Fibroblast of lung (primary cell): ENCODE measurements around the gene TAMALIN. TPM values are rescaled to one million over a fixed set of nuclear protein-coding genes. Genes with fewer than 3 reads are reported as not detected.
A peak's percentile ranks its signal among the peaks of the same experiment; 100 is the strongest.

ENCODE experiments used
- DNase-seq, 2 donors: peaks; one replicate each; pipeline versions ENCODE4 v3.0.0 to v3.0.0-alpha.2; 2010; ENCODE audit warnings: low read depth in 2 of 2
- H2AFZ ChIP-seq: 2 replicates; pipeline ENCODE4 v1.5.1; 2012; ENCODE audit warnings: low read length, control low read depth, inconsistent platforms
- H3K27ac ChIP-seq: 2 replicates; pipeline ENCODE4 v1.5.1; 2011; ENCODE audit warnings: low read length, control low read depth; ENCODE audit not compliant: insufficient read depth
- H3K27me3 ChIP-seq: 2 replicates; pipeline ENCODE4 v1.5.1; 2011; ENCODE audit warnings: mild to moderate bottlenecking, low read length; ENCODE audit not compliant: control insufficient read depth, insufficient read depth
- H3K36me3 ChIP-seq: 2 replicates; pipeline ENCODE4 v1.5.1; 2011; ENCODE audit warnings: low read length; ENCODE audit not compliant: control insufficient read depth, insufficient read depth
- H3K4me1 ChIP-seq: 2 replicates; pipeline ENCODE4 v1.5.1; 2011; ENCODE audit warnings: low read length; ENCODE audit not compliant: control insufficient read depth, insufficient read depth; ENCODE audit errors: extremely low read depth
- H3K4me2 ChIP-seq: 2 replicates; pipeline ENCODE4 v1.5.1; 2011; ENCODE audit warnings: low read length, control low read depth; ENCODE audit not compliant: insufficient read depth; ENCODE audit errors: extremely low read depth
- H3K4me3 ChIP-seq, 4 experiments: fragments of 200-600 bp in 1 of 4; sonication (generic) in 1 of 4; replicated peaks in 1 of 4; 2 replicates each; pipeline ENCODE4 v1.5.1; 2011 to 2016; ENCODE audit warnings: low read length in 4 of 4, low read depth in 3 of 4, mild to moderate bottlenecking in 3 of 4, control low read depth in 2 of 4, inconsistent platforms in 1 of 4, mixed read lengths in 1 of 4; ENCODE audit not compliant: insufficient read depth in 1 of 4; ENCODE audit errors: control extremely low read depth in 1 of 4
- H3K79me2 ChIP-seq: 2 replicates; pipeline ENCODE4 v1.5.1; 2012; ENCODE audit warnings: mild to moderate bottlenecking, low read length, inconsistent platforms; ENCODE audit not compliant: control insufficient read depth, insufficient read depth
- H3K9ac ChIP-seq: 2 replicates; pipeline ENCODE4 v1.5.1; 2011; ENCODE audit warnings: mild to moderate bottlenecking, low read length, control low read depth; ENCODE audit not compliant: insufficient read depth
- H3K9me3 ChIP-seq: 2 replicates; pipeline ENCODE4 v1.5.1; 2012; ENCODE audit warnings: low read depth, low read length; ENCODE audit not compliant: control insufficient read depth, insufficient read depth
- H4K20me1 ChIP-seq: 2 replicates; pipeline ENCODE4 v1.5.1; 2011; ENCODE audit warnings: low read length; ENCODE audit not compliant: control insufficient read depth, insufficient read depth; ENCODE audit errors: extremely low read depth
- CTCF ChIP-seq, 2 donors: IDR thresholded peaks in 1 of 2; conservative IDR thresholded peaks in 1 of 2; 1 replicate in 1 of 2; 2 replicates in 1 of 2; pipeline ENCODE4 v1.5.1; 2011 to 2012; ENCODE audit warnings: low read length in 2 of 2, control low read depth in 1 of 2, inconsistent platforms in 1 of 2, low read depth in 1 of 2, mild to moderate bottlenecking in 1 of 2
- EZH2 ChIP-seq: IDR thresholded peaks from 2 replicates; pipeline ENCODE4 v1.5.1; 2012; ENCODE audit warnings: low read length, control low read depth, mild to moderate bottlenecking; ENCODE audit errors: missing control alignments
- polyA plus RNA-seq, 2 donors: library from polyadenylated mRNA; depleted of rRNA in 1 of 2; stranded (reverse) in 1 of 2; unstranded in 1 of 2; fragments of >200 nt; gene quantifications; 2 replicates each; pipeline ENCODE4 v1.2.1, GENCODE V29; 2011 to 2012; ENCODE audit warnings: missing spikeins in 1 of 2
- total RNA-seq: library from RNA; depleted of rRNA; stranded (reverse); fragments of >200 nt; gene quantifications from 2 replicates; pipeline ENCODE4 v1.2.1, GENCODE V29; 2014

The TAMALIN gene
- total and polyA plus RNA-seq, 2 donors (not counting 1 experiment from before 2014, with no cell fraction given), result 5.3 to 12.1 TPM

DNA sequence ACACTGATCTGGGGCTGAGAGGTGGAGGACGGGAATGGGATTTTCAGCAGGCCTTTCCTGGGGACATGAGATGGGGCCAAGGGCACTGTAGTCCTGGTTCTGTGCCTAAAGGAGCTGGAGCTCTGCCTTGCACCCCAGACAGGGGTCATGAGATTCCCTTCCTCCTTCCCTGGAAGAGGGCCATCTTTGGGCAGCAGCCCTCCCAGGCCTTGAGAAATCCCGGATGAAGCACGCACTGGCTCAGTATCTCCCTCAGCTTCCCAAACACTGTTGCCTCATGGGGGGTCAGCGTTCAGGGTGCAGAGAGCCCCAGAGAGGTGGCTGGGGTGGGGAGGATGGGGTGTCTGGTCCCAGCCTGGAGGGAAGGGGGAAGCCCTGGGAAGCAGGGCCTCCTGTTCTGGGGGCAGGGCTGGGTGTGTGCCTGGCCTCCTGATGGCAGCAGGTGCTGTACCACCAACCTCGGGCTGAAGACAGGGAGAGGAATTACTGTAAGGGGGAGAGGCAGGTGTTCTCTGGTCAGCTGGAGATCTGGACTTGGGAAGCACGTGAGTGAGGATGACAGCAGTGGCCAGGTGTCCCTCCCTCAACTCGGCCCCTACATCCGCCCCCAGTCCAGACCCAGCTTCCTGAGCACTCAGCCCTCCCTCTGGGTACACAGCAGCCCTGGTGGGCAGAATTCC, 36.1 kb downstream of the TAMALIN start:
- no peak for TF ChIP-seq EZH2
- TF ChIP-seq CTCF (conservative IDR thresholded peaks at IDR 0.05 in 1 of 2, IDR thresholded peaks at IDR 0.05 in 1 of 2; ENCODE audit: low read depth in 1 of 2, low read length in 2 of 2), result no peak
- H3K27ac ChIP-seq, result peak overlapping the region; percentile 89
- H3K4me1 ChIP-seq, result peaks cover 16% of the 10 kb centered on the region
- no peaks in the 10 kb centered on the region for H3K36me3 ChIP-seq
- no peaks in the 10 kb centered on the region for H3K27me3 ChIP-seq
- H4K20me1 ChIP-seq, result no peaks in the 10 kb centered on the region
- H3K4me2 ChIP-seq, result no peak overlapping the region
- no peak overlapping the region for H2AFZ ChIP-seq
- H3K4me3 ChIP-seq, result no peak overlapping the region
- H3K79me2 ChIP-seq, result no peaks in the 10 kb centered on the region
- H3K9ac ChIP-seq, result no peak overlapping the region
- H3K9me3 ChIP-seq, result no peaks in the 10 kb centered on the region
- no peak for DNase-seq

DNA sequence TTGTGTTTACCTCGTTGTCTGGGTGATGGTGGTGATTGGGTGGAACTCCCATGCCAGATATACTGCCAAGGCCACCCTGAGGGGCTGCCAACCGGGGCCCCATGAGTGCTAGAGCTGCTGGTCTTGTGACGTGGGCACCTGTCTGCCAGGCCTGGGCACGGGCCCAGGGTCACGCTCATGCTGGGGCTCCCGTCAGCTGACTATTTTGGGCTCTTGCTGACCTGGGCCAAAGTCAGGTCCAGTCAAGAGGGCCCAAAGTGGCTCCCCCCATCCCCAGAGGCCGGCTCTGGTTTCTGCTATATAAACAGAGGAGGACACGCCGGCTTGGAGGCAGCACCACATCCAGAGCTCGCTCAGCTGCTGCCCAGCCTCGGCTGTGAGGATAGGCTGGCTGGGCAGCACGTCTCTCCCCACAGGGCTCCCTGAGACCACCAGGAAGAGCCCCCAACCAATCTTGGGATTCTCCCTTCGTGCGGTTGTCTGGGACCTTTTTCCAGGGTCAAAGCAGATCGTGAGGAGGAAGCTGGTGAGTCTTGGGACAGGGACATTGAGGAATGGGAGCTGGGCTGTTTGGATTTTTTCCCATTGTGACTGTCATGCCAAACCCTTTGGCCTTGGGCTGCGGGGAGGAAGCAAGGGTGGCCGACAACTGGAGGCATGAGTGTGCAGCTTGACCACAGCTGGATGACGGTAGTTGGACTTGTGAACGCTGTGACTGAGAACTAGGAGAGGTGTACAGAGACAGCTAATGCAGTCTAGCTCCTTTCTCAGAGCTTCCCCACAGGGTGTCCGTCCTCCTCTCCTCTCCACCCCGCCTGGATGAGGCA, 36.9 kb downstream of the TAMALIN start:
- Histone ChIP-seq H3K4me1 (peaks cover 16% of the 10 kb centered on the region), H3K79me2 (no peaks in the 10 kb centered on the region), H3K27me3 (no peaks in the 10 kb centered on the region), H4K20me1 (no peaks in the 10 kb centered on the region), H3K4me3 (peak overlapping the region in 1 of 4 experiments; percentile 37), H2AFZ (no peak overlapping the region), H3K9ac (peak overlapping the region; percentile 39), H3K4me2 (peak overlapping the region; percentile 65), H3K9me3 (no peaks in the 10 kb centered on the region), H3K36me3 (no peaks in the 10 kb centered on the region), H3K27ac (peak overlapping the region; percentile 89)
- no peak for DNase-seq
- no peak for TF ChIP-seq CTCF (conservative IDR thresholded peaks at IDR 0.05 in 1 of 2, IDR thresholded peaks at IDR 0.05 in 1 of 2; ENCODE audit: low read depth in 1 of 2, low read length in 2 of 2)
- no peak for TF ChIP-seq EZH2

DNA sequence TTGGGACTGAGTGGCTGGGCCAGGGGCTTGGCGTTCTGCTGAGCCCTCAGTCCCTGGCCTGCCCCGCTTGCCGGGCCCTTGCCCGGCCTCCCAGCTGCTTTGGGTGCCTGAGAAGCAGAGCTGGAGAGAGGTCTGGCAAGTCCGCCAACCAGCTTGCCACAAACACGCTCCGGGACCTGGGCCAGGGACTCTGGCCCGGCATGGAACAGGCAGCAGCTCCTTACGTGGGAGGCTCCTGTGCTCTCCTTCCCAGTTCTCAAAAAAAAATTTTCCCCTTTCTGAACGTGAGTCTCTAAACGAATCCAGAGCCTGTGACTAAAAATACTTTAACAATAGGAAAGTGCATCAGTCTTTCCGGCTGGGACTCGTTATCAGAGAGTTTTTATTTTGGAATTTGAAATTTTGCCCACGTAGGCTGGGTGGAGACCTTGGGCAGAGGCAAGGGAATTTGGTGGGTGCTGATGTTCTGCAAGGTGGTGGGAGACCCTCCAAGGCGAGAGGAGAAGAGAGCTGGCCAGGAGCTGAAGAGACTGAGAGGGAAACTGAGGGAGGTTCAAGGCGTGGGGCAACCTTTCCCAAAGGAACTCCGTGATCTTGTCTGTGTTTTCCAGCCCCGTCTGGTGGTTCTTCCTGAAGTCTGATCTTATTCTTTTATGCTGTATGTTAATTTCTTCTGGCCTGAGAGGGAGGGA, 37.7 kb downstream of the TAMALIN start:
- no peak overlapping the region for H2AFZ ChIP-seq
- H3K9ac ChIP-seq, result peak overlapping the region; percentile 50
- no peaks in the 10 kb centered on the region for H3K36me3 ChIP-seq
- H3K4me1 ChIP-seq, result peaks cover 14% of the 10 kb centered on the region
- peak overlapping the region; percentile 65 for H3K4me2 ChIP-seq
- no peaks in the 10 kb centered on the region for H3K79me2 ChIP-seq
- H3K27ac ChIP-seq, result peak overlapping the region; percentile 89
- DNase-seq, result peak; percentile 79 to 92
- no peaks in the 10 kb centered on the region for H3K27me3 ChIP-seq
- peak overlapping the region in 1 of 4 experiments; percentile 37 for H3K4me3 ChIP-seq
- H4K20me1 ChIP-seq, result no peaks in the 10 kb centered on the region
- no peaks in the 10 kb centered on the region for H3K9me3 ChIP-seq
- TF ChIP-seq EZH2 (no peak), CTCF (conservative IDR thresholded peaks at IDR 0.05 in 1 of 2, IDR thresholded peaks at IDR 0.05 in 1 of 2; ENCODE audit: low read depth in 1 of 2, low read length in 2 of 2) (no peak)
